K562 (cell line): ENCODE measurements around the gene ATP10B.

ENCODE experiments used
- CHCHD3 ChIP-seq: fragments of 250-450 bp; sonication (Bioruptor Pico); IDR thresholded peaks from 2 replicates; pipeline ENCODE4 v2.1.2; 2022; ENCODE audit warnings: mild to moderate bottlenecking
- CHD1 ChIP-seq: fragments of 200-600 bp; sonication (generic); IDR thresholded peaks from one replicate; pipeline ENCODE4 v1.6.1; 2012; ENCODE audit warnings: mild to moderate bottlenecking, moderate library complexity, low read length, inconsistent platforms
- FOXK2 ChIP-seq, 2 experiments: fragments of 450-650 bp; IDR thresholded peaks in 1 of 2; conservative IDR thresholded peaks in 1 of 2; 2 replicates each; pipeline ENCODE4 v1.6.1; 2016; ENCODE audit warnings: low read depth in 2 of 2, mild to moderate bottlenecking in 1 of 2
- GABPA ChIP-seq: fragments of 200-800 bp; sonication (Bioruptor generic); conservative IDR thresholded peaks from 2 replicates; pipeline ENCODE4 v1.6.1; 2016; ENCODE audit warnings: low read depth, missing genetic modification characterization, missing compliant biosample characterization
- NFIC ChIP-seq: fragments of 450-650 bp; IDR thresholded peaks from 2 replicates; pipeline ENCODE4 v1.6.1; 2017; ENCODE audit warnings: mild to moderate bottlenecking, inconsistent platforms
- NR1H2 ChIP-seq: sonication (generic); formaldehyde crosslinking; IDR thresholded peaks from 2 replicates; pipeline ENCODE4 v1.4.0; 2020; ENCODE audit warnings: mild to moderate bottlenecking, missing genetic modification reagents
- TAF1 ChIP-seq: IDR thresholded peaks from 2 replicates; pipeline ENCODE4 v1.6.1; 2011; ENCODE audit warnings: mild to moderate bottlenecking, low read length, moderate library complexity; ENCODE audit not compliant: insufficient read depth, control insufficient read depth, severe bottlenecking; ENCODE audit errors: extremely low read depth
- ZBTB7A ChIP-seq: IDR thresholded peaks from 2 replicates; pipeline ENCODE4 v1.6.1; 2011; ENCODE audit warnings: low read depth, mild to moderate bottlenecking, low read length, moderate library complexity, borderline replicate concordance; ENCODE audit not compliant: control insufficient read depth
- TF ChIP-seq, protein P1 (sequence below), 3 experiments: IDR thresholded peaks in 2 of 3; conservative IDR thresholded peaks in 1 of 3; 2 replicates each; pipeline ENCODE4 v1.5.1; 2011 to 2012; ENCODE audit warnings: low read length in 3 of 3, mild to moderate bottlenecking in 3 of 3, control low read depth in 2 of 3, improper control_type of control experiment in 1 of 3, inconsistent platforms in 1 of 3, low read depth in 1 of 3, mixed read lengths in 1 of 3, moderate library complexity in 1 of 3; ENCODE audit not compliant: insufficient read depth in 2 of 3
- TF ChIP-seq, protein P2 (sequence below): fragments of 450-650 bp; conservative IDR thresholded peaks from 2 replicates; pipeline ENCODE4 v1.6.1; 2016; ENCODE audit warnings: missing genetic modification characterization, low read depth, mild to moderate bottlenecking, missing compliant biosample characterization, moderate library complexity

GRCh38 chr5:160769301-160769700 is 82.7 kb downstream of the ATP10B start:
- TF ChIP-seq, protein P1, sequence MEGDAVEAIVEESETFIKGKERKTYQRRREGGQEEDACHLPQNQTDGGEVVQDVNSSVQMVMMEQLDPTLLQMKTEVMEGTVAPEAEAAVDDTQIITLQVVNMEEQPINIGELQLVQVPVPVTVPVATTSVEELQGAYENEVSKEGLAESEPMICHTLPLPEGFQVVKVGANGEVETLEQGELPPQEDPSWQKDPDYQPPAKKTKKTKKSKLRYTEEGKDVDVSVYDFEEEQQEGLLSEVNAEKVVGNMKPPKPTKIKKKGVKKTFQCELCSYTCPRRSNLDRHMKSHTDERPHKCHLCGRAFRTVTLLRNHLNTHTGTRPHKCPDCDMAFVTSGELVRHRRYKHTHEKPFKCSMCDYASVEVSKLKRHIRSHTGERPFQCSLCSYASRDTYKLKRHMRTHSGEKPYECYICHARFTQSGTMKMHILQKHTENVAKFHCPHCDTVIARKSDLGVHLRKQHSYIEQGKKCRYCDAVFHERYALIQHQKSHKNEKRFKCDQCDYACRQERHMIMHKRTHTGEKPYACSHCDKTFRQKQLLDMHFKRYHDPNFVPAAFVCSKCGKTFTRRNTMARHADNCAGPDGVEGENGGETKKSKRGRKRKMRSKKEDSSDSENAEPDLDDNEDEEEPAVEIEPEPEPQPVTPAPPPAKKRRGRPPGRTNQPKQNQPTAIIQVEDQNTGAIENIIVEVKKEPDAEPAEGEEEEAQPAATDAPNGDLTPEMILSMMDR (IDR thresholded peaks at IDR 0.05 in 2 of 3, conservative IDR thresholded peaks at IDR 0.05 in 1 of 3; ENCODE audit: insufficient read depth in 2 of 3, low read depth in 1 of 3, low read length in 3 of 3), result no peak
- TF ChIP-seq CHD1 (no peak), FOXK2 (conservative IDR thresholded peaks at IDR 0.05 in 1 of 2, IDR thresholded peaks at IDR 0.05 in 1 of 2; ENCODE audit: low read depth in 2 of 2) (no peak), NR1H2 (no peak), ZBTB7A (no peak), NFIC (no peak), TAF1 (no peak), GABPA (no peak), CHCHD3 (no peak)
- TF ChIP-seq, protein P2, sequence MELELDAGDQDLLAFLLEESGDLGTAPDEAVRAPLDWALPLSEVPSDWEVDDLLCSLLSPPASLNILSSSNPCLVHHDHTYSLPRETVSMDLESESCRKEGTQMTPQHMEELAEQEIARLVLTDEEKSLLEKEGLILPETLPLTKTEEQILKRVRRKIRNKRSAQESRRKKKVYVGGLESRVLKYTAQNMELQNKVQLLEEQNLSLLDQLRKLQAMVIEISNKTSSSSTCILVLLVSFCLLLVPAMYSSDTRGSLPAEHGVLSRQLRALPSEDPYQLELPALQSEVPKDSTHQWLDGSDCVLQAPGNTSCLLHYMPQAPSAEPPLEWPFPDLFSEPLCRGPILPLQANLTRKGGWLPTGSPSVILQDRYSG, result no peak
